ENCODE results near the gene CD47.

The CD47 gene

GRCh38 chr3:108054935-108055334, 35.9 kb downstream of the CD47 start:
- in situ Hi-C loops (cut with HindIII; ENCODE audit: low sequenced_read_pairs) = no loop called here

DNA sequence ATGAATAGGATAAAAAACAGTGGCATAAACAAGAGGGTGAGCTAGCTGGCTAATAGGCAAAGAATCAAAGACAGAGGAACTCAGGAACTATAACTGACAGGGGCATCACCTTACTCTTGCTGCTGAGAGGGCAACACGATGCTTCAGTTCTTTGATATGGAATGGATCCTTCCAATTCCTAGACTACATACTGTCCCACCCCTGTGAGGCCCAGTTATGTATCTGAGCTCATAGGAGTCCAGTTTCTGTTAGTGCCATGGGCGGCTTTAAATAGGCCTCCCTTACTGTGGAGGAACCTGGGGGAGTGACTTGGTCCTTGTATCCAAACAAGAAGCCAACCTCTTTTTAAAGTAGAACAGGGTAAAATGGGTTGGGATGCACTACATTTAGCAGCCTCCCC, 37.3 kb downstream of the CD47 start:
- in situ Hi-C loops (cut with HindIII; ENCODE audit: low sequenced_read_pairs) = no loop called here

GRCh38 chr3:108053067-108053466, 37.8 kb downstream of the CD47 start:
- in situ Hi-C loops (cut with HindIII; ENCODE audit: low sequenced_read_pairs) = no loop called here

DNA sequence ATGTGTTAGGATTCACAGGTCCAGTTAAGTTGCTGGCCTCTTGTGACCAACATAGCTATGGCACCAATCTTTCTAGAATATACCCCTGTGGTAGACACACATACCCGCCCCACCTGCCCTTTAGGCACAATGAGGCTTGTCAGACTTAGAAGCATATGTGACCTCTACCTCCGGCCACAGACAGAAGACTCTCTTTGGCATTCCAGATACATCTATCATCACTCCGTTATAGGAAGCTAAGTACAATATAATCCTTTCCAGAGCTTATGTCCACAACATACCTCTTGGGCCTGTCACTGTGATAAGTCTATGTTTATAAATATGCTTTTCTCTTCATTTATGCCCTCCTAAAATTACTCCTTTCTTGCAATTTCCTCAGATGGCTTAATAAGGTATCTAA, 39.8 kb downstream of the CD47 start:
- in situ Hi-C loops (cut with HindIII; ENCODE audit: low sequenced_read_pairs) = no loop called here

- in situ Hi-C loops (cut with HindIII; ENCODE audit: low sequenced_read_pairs) = no loop called here
These were observed 42.8 kb downstream of the CD47 start for GRCh38 chr3:108047987-108048386.

DNA sequence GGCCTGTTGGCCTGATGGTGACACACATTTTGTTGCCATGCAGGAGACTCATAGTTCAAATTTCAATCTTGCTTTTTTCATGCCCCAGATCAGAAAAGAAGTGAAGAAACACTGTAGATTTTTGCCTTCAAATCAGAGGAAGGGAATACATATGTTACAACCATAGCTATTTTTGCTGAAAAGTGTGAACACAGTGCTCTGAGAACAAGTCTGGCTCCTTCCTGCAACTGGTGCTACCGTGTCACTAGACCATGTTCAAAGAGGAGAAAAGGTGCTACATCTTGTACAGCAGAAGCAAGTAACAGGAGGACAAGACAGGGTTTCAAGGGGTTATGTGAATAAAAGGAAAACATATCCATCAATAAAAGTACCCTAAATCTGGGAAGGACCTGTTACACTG, 44.6 kb downstream of the CD47 start:
- in situ Hi-C loops (cut with HindIII; ENCODE audit: low sequenced_read_pairs) = no loop called here

- in situ Hi-C loops (cut with HindIII; ENCODE audit: low sequenced_read_pairs) = no loop called here
These were observed 46.1 kb downstream of the CD47 start for GRCh38 chr3:108044699-108045098.

GRCh38 chr3:108042300-108042699, 48.5 kb downstream of the CD47 start:
- in situ Hi-C loops (cut with HindIII; ENCODE audit: low sequenced_read_pairs) = no loop called here

GRCh38 chr3:108041253-108041652, 49.6 kb downstream of the CD47 start:
- in situ Hi-C loops (cut with HindIII; ENCODE audit: low sequenced_read_pairs) = no loop called here

DNA sequence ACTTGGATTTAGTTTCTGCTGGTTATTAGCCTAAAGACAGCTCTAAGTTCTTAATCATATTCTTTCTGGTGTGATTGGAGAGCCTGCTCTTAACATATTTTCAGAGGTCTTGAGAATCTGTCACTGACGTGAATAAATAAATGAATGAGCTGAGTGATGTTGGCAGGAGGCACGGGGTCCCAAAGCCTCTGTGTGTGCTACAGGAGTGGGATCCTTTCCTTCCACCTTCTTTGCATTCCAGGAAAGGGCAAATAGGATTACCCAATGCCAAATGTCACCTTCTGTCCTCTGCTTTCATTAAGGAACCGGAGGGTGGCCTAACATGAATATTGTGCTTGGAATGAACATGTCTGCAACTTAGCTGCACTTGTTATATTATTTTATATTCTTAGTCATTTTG, 53.1 kb downstream of the CD47 start:
- in situ Hi-C loops (cut with HindIII; ENCODE audit: low sequenced_read_pairs) = no loop called here

DNA sequence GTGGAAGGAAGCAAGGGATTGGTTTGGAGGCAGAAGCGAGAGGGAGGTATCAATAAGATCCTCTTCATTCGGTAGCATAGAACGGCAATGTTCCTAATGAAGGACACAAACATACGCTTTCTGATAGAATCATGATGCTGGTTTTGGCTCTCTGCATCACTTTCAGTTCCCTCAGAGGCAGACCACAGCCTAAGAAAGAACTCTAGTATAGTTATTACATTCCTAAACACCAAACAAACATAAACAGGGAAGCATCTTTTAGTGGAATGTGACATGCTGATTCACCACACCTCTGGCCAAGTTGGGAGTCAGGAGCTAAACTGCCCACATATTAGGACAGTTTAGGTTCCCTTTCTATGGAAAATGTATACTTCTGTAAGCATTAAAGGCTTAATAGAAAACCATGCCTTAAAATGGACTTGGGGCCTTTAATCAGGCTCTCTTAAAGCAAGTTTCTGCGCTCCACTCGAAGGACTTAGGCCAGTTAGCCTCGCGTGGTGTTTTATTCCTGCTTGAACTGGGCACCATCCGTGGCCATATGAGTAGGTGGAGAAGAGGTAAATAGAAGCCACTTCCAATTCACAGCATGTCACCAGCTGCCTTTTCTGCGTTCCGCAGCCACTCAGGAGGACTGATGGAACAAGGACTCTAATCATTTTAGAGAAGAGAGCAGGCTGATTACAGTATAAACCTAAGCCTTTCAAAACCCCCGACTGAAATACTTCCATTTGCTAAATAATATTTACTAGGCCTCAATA, 53.7 kb downstream of the CD47 start:
- in situ Hi-C loops (cut with HindIII; ENCODE audit: low sequenced_read_pairs) = no loop called here

DNA sequence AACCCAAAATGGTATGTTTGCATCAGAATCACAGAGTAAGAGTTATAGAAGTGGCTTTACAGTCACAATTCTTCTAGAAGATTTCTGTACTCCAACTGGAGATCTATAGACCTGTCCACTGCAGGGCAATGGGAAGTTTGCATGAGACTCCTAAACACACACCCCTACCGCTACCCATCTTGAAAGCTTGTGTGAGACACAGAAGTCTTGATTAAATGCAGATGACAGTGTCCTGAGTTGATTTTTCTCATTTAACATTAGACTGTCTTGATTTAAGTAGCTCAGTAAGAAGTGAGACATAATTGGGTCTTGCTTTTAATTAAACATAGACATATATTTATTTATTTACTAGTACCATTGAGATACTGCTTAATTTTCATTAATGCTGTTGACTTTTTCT, 54.4 kb downstream of the CD47 start:
- in situ Hi-C loops (cut with HindIII; ENCODE audit: low sequenced_read_pairs) = no loop called here

DNA sequence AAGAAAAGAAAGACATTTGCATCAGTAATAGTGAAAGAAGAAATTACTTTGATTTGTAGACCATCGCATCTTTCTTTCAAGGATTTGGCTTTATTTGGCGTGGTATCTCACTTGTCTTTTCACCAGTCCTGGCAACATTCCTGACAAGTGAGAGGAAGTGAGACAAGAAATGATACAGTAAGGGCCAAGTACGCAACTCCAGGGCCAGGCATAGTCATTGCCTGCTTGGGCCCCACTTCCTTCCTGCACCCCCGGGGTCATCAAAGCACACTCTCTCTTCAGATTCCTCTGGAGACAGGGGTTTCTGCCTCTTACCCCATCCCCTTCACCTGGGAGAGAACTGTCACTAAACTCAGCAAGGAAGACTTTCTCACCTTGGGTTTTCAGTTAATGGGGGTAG, 55.1 kb downstream of the CD47 start:
- in situ Hi-C loops (cut with HindIII; ENCODE audit: low sequenced_read_pairs) = no loop called here

DNA sequence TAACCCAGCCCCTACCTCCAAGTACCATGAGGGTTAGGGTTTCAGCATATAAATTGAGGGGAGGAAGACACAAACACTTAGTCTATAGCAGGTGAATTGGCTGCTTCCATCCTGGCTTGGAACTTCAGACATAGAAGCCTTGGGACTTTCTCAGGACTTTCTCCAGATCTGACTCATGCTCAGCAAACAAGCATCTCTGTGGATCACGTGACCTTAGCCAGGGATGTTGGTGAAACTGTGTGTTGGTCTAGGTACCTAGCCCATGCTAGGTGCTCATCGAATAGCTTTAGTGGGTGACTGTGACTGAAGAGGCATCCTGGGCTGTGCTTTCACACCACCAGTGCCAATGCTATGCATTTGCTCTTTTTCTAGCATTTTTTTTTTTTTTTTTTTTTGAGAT, 58.9 kb downstream of the CD47 start:
- in situ Hi-C loops (cut with HindIII; ENCODE audit: low sequenced_read_pairs) = no loop called here

DNA sequence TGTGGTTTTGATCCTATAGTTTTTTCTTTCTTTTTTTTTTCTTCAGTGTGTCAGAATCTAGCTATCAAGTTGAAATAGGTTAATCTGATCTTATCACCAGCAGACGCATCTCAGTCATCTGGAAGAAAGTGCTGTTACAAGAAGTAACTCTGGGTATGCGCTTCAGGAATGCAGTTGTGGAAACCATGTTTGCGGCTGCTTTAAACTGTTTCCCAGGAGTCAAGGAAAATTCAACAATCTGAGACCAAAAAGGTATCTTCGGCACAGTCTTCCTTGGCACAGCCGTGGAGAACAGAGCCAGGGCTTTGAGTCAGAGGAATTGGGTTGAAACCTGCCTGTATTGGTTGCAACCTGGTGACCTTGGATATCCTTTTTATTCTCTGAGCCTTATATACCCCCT, 59.9 kb downstream of the CD47 start:
- in situ Hi-C loops (cut with HindIII; ENCODE audit: low sequenced_read_pairs) = no loop called here

DNA sequence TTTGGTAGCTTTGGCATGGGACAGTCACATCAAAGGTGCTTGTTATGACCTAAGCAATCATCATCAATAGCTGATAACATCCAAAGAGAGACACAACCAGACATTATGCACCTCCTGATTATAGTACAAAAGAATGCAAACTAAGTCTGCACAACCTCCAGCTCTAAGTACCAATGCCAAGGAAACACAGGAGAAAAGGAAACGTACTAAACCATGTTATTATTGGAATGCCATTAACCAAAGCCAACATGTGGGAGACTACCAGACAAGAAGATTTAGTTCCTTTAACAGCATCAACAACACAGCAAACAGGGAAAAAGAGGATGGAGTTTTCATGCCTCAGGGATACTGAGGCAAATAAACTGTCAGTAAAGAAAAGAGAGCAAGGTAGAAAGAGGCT, 61.4 kb downstream of the CD47 start:
- in situ Hi-C loops (cut with HindIII; ENCODE audit: low sequenced_read_pairs) = no loop called here

DNA sequence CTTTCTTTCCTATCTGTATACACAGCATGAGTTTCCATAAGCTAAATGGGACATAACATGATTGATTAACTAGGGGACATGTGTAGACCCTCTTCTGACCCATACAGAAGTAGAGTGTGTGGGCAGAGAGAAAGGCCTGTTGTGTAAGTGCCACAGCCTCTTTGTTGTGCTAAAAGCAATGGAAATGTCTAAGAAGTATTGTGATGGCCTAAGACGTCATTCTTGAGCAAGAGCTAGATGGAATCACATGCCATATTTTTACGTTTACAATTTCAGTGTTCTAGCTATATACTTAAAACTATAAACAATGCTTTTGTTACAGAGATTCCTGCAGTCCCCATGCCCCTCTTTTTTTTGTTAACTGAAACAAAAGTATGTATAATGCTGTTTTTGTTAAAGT, 61.9 kb downstream of the CD47 start:
- in situ Hi-C loops (cut with HindIII; ENCODE audit: low sequenced_read_pairs) = no loop called here

- in situ Hi-C loops (cut with HindIII; ENCODE audit: low sequenced_read_pairs) = no loop called here
These were observed 65.7 kb downstream of the CD47 start for GRCh38 chr3:108025177-108025576.

DNA sequence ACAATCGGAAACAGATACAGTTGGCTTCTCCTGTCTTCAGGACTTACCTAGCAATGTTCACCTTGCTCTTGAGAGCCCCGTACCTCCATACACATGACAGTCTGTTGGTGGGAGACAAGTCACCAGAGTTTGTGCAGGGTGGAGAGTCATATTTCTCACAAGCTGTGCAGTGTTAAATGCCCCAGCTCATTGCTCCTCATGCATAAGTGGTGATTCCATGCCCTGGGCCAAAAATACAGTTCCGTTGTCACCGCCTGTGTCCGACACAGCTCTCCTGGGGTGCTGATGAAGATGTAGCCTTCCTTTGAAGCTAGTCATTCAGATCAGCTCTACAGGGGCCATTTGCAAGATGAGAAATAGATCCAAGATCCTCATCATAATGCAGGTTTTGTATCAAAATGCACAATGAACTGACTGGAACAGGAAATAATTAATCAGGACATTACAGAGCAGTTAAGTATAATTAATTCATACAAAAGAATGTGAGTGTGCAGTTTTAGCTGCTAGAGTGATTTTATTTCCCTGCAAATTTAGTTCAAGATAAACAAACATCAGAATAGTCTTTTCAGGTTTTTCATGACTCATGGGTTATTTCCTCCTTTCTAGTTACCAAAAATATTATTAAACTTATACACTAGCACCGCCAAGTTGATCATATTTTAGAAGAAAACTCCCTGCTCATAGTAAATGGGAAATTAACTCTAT, 66.5 kb downstream of the CD47 start:
- in situ Hi-C loops (cut with HindIII; ENCODE audit: low sequenced_read_pairs) = no loop called here

- in situ Hi-C loops (cut with HindIII; ENCODE audit: low sequenced_read_pairs) = no loop called here
These were observed 68.3 kb downstream of the CD47 start for GRCh38 chr3:108022256-108023150.

DNA sequence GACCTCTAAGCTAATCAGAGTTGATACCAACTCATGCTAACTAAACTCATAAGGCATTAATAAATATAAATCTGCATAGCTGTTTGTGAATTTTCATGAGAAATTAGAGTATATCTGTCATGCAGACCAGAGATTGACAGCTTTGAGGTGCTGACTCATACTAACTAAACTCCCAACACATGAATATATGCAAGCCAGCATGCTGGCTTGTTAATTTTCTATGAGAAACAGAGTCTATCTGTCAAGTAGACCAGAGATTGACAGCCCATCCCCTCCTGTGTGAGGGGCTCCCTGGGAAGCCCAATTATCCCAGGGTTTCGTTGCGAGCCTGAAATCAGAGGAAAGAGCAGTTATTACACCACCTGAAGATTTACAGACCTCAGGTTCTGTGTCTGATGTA, 69.3 kb downstream of the CD47 start:
- in situ Hi-C loops (cut with HindIII; ENCODE audit: low sequenced_read_pairs) = no loop called here

DNA sequence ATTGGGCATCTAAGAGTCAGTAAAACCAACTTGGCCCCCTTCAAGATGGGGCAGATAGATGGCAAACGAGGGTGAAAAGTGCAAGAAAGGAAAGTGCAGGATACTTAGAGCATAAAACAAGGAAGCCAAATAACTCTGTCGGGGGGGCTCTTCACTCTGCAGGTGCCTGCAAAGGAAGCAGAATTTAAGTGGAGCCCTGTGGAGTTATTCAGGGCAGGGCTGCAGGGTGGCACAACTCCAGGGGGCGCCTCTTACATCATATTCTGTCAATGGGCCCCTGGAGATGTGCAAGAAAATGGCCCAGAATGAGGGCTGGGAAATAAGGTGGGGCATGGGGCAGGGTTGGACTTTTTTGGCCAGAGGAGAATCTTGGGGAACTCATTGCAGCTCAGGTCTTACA, 69.7 kb downstream of the CD47 start:
- in situ Hi-C loops (cut with HindIII; ENCODE audit: low sequenced_read_pairs) = no loop called here
